Limb (tissue), 2 donors: Measurements from ENCODE around the gene SLIT1.

ENCODE experiments used
- DNase-seq, 2 donors: peaks; one replicate each; pipeline ENCODE4 v3.0.0-alpha.2; 2016; ENCODE audit errors: extremely low spot score in 2 of 2

Gene SLIT1

DNA sequence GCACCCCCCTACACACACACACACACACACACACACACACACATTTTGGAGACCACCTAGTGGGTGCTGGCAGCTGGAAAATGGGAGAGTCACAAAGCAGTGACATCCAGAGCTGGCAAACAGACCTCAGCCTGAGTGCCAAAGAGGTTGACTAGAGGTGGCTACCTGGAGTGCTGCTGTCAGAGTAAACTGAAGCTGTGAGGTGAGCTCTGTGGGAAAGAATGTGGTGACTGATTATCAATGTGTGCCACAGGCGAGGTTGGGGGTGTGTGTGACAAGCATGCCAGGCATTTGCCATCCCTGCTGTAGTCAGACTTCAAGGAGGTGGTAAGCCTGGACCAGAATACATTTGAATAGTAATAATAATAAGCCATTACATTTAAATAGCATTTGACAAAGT lies 120.6 kb downstream of the SLIT1 start:
- DNase-seq = no peak

DNA sequence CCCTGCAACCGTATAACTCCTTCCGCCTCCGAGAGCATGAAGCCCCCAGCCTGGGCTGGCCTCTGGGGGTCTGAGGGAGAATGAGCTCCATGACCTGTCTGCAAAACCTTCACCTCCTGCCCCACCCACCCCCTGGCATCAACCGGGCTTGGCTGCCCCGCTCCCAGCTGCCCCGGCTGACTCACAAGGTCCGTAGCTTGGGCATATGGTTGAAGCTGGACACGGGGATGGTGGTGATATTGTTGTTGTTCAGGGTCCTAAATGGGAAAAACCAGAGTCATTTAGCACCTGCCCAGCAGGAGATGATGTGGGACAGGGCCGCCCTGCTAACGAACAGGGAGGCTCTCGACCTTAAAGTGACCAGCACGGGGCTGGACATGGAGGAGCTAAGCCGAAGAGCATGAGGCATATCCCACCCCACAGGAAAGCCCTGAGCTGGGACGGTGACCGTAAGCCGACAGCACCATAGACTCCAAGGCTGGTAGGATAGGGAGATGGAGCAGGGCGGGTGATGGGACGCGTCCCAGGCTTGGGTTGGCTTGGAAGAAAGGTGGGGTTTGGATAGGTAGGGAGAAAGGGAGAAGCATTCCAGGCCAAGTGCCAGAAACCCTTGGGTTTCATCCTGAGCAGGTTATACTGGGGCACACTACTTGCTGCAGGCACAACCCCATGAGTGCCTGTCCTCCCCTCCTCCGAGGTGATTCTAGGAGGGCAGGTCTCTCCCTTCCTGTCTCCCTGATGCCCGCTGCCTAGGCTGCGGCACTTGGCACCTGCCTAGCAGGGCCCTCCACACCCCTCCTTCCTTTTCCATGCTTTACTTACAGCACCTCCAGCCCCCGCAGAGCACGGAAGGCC lies 121.5 kb downstream of the SLIT1 start:
- no peak for DNase-seq

DNA sequence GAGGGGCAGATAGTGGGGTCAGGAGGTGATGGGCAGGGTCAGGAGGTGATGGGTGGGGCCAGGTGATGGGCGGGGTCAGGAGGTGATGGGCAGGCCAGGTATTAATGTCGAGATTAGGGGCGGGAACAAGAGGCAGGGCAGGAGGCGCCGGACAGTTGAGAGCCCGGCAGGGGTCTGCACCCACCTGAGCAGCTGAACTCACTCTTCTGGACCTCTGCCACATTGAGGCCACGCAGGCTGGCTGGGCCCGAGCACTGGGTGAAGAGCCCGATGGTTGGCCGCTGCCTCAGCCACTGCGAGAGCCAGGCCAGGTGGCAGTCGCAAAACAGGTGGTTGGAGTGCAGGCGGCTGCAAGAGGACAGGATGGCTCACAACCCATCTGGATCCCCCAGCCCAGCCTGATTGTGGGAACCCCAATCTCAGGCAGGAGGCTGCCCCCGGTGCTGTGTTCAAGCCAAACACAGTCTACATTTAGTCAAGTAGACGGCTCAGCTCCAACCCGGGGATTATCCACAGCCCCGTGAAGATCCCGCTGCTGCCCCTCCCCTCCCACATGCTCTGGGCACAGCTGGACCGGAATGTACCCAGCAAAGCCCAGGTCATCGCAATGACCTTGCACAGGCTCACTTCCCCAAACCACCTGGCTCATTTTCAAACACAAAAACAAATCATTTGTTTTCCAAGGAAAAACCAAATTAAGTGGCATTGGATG lies 122.3 kb downstream of the SLIT1 start:
- DNase-seq = no peak

DNA sequence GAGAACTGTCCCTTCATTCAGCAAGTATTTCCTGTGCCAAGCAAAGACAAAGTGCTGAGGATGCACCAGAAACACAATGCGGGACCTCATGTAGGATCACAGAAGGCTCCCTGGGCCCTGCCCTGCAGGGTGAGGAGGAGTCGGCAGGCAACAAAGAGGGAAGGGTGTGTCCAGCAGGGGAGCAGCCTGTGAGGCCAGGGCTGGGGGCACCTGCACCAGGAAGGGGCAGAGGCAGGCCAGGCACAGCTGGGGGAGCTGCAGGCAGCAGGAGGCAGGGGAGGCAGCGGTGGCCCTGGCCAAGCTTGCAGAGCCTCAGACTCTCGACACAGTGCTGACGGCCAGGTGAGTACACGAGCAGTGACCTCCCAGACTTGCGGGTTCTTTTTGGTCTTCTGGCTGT lies 123.3 kb downstream of the SLIT1 start:
- no peak for DNase-seq

DNA sequence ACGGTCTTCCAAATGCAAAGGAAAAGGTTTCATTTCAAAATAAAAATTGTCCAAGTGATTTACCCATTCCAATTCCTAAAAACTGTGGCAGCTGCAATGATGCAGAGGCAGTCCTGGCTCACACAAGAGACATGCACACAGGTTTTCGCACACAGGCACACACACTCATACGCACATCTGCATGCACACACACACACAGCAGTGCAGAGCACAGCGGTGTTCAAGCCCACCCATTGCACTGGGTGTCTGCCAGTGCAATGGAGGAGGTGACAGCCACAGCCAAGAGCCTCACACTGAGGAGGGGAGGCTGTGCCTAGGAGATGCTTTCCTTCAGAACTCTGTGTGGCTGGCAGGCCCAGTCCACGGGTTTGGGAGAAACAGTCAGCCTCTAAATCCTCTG lies 123.7 kb downstream of the SLIT1 start:
- DNase-seq = no peak

DNA sequence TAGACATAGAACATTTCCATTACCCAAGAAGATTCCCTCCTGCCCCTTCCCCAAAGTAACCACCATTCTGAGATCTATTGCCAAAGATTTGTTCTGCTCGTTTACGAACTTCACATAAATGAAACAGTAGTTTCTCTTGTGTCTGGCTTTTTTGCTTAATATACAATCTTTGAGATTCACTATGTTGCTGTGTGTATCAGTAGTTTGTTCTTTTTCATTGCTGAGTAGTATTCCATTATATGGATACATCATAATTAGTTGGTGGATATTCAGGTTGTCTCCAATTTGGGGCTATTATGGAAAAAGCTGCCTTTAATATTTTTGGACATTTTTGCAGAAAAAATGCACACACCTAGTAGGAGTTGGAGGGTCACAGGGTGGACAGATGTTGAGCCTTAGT lies 124.3 kb downstream of the SLIT1 start:
- DNase-seq = no peak

DNA sequence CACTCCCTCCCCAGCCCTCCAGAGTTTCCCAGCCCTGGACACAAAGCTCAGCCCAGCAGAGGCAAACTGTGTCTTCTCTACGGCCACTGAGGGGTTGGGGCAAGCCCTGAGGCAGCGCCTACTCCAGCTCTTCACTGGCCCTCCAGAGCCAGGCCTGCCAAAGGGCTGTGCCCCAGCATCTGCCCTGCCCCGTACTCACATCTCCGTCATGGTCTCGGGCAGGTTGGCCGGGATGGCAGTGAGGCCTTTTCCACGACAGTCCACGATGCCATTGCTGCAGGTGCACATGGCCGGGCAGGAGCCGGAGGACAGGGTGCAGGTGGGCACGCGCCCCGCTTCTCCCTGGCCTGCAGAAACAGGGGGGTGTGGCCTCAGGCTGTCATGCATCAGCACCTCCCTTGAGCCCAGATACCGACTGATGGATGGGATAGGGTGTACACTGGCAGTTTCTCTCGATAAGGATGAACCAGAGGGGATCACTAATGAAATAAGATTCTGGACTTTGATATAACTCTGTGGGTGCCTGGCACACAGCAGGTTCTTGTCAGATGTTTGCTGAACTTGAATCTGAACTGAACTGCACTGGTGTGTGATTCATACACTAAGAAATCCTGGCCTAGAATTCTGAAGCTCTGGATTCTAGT lies 125.2 kb downstream of the SLIT1 start:
- DNase-seq = no peak

DNA sequence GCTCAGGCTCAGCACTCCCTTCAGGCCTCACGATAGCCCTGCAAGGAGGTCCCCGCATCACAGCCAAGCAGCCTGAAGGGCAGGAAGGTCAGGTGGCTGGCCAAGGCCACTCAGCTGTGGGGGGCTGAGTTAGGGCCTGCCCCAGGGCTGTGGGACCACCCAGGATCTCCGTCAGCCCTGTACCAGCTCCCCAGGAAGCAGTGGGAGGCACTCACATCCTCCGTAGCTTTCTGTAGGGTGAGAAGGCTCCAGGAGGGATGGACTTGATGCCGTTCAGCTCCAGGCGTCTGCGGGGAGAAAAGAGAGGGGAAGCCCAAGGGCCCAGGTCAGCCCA lies 125.9 kb downstream of the SLIT1 start:
- no peak for DNase-seq

DNA sequence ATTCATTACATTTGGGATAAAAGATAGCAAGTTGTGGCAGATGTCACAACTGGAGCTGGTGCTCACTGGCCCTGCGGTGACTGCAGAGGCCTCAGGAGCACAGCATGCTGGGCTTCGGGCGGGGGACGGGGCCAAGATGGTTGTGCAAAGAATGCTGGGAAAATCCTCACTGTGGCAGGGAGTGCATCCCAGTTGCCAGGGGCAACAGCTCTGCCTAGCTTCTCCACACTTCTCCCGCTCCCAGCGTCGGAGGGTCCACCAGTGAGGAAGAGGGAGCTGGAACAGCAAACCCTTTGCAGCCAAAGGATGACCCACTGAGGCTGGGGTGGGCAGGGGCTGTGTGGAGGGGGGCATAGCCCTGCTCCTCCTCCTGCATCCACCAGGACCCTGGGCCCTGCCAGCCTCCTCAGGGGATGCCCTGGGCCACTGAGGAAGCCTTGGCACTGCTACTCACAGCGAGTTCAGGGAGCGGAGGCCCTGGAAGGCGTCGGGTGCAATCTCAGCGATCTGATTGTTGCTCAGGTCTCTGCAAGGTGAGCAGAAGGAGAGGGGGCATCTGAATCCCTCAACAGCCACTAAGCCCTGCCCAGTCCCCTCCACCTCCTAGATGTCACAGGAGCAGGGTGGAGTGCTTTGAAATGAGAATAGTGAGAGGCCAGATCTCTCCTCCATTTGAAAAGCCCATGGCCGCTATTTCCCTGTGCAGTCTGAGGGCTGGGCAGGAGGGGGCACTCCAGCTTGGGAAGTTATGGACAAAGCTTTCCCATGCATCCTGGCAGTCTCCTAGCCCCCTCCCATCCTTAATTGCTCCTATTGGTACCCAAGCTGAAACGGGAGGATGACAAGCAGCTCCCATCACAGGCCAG lies 126.5 kb downstream of the SLIT1 start:
- DNase-seq = no peak

DNA sequence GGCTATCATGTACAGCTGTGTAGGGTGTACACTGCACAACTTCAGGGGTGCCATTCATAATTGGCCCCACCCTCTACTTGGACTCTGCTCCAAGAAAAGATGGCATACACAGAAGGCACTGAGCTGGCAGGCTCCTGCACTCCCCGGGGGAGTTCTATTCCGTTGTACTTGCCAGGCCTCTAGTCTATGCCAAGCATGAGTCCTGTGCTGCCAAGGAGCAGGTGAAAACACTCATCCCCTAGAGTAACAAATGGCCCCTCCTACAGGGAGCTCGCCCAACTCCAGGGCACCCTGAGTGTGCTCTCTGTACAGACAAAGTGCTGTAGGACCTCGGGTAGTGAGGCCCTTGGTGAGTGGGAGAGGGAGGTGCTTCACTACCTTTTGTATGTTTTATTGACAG lies 127.2 kb downstream of the SLIT1 start:
- no peak for DNase-seq

DNA sequence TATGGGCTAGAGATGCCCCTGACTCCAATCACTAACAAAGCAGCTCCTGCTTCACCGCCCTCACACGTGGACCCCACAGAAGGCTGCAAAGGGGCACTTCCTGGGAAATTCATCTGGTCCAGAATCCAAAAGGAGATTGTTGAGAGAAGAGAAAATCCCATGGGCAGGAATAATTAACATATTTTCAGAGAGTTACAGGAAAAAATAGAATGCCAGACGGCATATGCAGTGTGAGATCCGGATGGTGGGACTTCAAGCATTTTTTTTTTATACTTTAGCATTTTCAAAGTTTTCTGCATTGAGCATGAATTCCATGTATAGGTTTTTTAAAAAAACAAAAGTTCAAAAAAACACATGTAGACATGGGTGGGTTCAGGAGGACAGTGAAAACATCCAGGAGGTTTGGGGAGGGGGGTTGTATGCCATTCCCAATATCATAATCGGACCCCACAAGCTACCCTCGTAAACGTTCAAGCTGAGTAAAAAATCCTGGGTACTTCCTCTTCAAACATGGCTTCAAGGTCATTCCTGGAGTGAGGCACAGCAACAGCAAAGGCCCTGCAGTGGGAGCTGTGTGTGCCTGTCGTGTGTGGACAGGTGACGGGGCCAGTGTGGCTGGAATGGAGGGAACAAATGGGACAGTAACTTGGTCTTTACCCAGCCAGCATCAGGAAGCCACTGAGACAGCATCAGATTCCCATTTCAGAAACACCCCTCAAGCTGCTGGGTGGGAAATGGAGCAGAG lies 128.1 kb downstream of the SLIT1 start:
- DNase-seq = no peak

DNA sequence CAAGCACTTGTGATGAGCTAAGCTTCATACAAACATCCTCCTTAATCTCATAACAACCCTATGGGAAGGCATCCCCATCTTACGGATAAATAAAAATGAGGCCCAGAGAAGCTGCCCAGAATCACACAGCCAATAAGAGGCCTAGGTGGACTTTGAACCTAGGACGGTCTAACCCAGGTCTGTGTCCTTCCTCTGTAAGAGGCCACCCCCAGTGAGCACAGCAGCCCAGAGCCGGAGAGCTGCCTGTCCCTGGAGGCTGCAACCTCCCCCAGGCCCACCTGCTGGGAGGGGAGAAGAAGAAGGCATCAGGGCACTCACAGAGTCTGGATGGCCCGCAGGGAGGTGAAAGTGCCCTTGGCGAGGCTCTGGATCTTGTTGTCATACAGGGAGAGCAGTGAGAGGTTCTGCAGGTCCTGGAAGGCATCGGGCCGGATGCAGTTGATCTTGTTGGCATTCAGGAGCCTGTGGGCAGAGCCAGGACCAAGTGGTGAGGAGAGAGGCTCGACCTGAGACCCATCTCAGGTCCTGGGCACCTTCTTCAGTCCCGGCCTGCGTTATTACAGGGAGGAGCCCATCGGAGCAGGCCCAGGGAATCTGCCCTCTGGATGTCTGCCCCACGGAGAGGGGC lies 129.6 kb downstream of the SLIT1 start:
- DNase-seq = no peak

DNA sequence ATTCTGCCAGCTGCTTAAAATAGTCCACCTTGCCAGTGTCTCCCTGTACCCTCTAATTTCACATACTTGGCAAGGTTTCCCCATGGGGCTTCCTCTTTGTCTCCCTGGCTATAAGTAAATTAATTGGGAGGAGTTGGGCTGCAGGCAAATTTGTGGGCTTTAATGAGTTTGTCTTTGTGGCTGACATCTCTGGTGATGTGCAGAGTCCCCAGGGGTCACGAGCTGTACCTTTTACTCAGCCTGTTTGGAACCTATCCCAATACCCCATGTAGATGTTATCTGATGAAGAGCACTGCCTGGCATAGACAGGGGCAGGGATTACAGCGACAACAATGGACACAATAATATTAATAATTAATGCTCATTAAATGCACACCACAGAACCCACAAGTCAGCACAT lies 132.5 kb downstream of the SLIT1 start:
- no peak for DNase-seq

DNA sequence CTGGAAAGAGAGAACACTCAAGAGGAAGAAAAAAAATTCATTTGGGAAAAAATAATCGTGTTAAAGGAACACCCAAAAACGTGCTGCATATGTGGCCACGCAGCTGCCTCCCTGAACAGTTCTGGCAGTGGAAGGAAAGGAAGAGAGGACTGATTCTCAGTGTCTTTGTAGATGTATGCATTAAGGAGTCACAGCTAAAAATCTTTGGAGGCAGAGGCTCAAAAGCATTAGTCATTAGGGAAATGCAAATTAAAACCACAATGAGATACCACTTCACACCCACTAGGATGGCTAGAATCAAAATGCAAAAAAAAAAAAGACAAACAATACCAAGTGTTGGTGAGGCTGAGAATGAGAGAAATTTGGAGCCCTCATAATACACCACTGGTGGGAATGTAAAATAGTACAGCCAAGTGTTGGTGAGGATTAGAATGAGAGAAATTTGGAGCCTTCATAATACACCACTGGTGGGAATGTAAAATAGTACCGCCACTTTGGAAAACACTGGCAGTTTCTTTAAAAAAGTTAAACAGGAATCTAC lies 134.7 kb downstream of the SLIT1 start:
- DNase-seq = no peak

DNA sequence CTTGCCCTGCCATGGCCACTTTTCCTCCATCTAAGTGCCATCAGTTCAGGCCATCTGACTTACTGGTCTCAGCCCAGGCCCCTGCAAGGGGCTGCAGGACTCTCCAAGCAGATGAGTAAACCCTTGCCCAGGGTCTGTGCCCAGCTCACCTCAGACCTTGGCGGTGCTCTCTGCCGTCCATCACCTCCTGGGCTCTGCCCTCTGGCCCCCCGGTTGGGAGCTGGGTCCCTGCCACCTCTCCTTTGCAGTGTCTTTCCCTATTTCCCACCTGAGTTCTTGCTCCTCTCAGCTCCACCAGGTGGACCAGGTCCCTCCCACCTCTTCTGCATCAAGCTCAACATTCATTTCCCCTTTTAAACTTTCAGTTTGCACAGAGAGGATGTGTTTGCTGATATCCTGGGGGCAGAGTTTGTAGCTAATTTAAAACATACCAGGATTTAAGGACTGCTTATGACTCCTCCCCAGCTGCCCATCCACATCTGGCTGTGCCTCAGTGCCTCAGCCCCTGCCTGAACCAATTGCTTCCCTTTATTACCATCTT lies 135.5 kb downstream of the SLIT1 start:
- no peak for DNase-seq

DNA sequence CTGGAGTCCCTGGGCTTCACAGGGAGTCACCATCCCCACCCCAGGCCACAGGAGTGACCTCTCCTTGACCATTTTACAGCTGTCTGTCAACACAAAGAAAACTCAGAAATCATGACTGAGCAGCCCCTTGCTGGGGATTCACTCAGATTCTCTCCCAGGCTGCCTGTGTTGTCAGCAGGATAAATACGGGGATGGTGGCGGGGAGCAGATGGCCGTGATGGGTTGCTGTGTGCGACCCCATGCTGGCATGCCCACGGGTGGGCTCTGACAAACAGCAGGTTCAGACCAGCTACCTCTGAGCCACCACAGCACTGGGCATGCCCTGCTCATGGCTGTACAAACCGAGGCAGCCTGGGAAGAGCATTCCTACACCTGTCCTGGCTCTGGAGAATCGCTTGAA lies 136.1 kb downstream of the SLIT1 start:
- DNase-seq = no peak

DNA sequence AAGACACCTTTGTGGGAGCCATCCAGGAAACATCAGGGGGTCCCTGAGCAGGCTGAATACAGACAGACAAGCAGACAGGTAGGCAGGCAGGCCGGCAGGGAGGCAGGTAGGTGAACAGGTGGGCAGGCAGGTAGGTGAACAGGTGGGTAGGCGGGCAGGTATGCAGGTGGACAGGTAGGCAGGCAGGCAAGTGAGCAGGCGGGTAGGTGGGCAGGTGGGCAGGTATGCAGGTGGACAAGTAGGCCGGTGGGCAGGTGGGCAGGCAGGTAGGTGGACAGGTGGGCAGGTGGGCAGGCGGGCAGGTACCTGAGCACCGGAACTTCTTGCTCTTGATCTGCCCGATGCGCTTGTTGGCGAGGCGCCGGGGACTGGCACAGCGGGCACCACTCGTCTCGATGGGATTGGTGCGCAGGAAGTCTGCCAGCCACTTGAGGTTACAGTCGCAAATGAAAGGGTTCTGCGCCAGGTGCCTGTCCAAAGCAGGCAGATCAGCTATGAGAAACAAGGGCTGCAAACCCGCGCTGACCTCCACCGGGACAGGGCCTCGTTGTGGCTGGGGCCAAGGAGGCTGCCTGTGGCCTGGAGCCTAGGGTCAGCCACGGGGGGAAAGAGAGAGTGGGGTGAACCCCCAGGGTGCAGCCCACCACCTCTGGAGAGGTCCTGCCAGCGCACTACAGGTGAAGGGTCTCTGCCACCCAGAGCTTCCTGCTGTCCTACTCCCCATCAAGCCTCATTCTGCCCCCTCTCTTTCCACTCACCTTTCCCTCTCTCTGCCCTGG lies 136.9 kb downstream of the SLIT1 start:
- DNase-seq = no peak

DNA sequence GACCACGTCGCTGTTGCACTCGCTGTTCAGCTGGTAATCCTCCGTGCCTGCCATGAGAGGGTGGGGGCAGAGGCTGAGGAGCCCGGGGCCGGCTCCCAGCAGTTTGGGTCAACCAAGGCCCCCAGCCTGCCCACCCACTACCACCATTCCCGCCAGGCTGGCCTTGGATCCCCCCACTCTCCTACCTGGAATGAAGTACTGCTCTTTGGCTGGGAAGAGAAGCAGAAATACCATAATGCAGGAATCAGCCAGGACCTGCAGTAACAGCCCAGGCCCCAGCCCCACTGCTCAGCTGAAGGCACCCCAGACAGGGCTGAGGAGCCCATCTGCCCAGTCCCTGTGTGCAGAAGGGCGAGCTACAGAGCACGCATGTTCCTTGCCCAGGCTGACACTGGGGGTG lies 138.0 kb downstream of the SLIT1 start:
- DNase-seq = no peak

DNA sequence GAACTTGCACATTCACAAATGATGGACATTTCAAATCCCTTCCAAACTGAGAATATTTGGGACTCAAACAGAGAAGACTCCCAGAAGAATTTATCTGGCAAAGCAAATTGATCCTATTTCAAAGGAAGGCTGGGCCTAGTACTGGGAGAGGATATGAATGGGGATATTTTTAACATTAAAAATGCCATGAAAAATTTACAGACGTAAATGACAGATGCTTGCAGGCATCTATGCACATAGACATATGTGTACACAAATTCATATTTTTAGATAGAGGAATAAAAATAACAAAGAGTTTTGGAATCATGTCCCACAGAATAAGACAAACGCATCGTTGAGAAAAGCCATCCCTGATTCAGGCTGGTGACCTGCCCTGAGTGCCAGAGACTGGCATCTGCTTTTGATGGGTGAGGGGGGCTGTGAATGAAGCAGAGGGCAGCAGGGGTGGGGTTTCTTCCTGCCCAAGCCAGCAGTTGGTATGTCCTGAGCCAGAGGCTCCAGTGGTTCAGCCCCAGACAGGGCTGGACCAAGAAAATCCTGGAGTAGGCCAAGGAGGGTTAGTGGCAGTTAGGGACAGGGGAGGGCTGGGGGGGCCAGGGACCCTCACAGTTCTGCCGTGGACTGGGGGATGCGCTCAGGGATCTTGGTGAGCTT lies 138.5 kb downstream of the SLIT1 start:
- no peak for DNase-seq
